ENCODE results near the gene DSG1. TPM values are rescaled to one million over a fixed set of nuclear protein-coding genes. Genes with fewer than 3 reads are reported as not detected.

DSG1 gene
- total RNA-seq, result not detected

DNA sequence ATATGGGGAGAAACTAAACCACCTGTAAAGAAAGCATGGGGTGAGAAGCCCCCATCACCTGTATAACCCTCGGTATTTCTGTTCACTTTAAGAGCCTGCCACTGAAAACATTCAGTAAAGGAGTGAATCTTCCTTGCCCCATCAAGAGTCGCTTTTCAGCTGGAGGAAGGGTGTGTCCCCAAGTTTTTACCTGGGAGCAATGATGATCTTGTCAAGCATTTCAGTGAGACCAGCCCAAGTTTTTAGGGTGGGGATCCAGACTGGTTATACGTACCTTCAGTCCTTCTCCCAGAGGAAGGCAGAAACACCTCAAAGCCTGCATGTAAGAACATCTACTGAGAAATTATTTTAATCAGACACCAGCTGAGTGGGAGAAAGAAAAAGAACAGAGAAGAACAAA, at the start of gene DSG1:
Gene DSG1 (plus strand): TSS at position 301 of the 400 bp plus-strand sequence. CDS start 141 bp downstream, outside the sequence.
- H3K27ac ChIP-seq, result no peak within 1 kb of the TSS
- 80 to 94% methylated on average over 3 of the region's 3 CpGs for WGBS, 2 donors
- no peaks in the 10 kb centered on the region for H3K4me1 ChIP-seq
- H3K9me3 ChIP-seq, result no peaks in the 10 kb centered on the region
- H3K27me3 ChIP-seq, result no peaks in the 10 kb centered on the region
- no peaks in the 10 kb centered on the region for H3K36me3 ChIP-seq
- no peak for DNase-seq
- TF ChIP-seq POLR2AphosphoS5 (IDR thresholded peaks at IDR 0.05) (no peak), POLR2A (IDR thresholded peaks at IDR 0.05) (no peak), CTCF (IDR thresholded peaks at IDR 0.05) (no peak), EP300 (IDR thresholded peaks at IDR 0.05) (no peak)
- ATAC-seq (ENCODE audit: low FRiP score in 2 of 2), result no peak
- H3K4me3 ChIP-seq, result no peak within 1 kb of the TSS

- TF ChIP-seq EP300 (IDR thresholded peaks at IDR 0.05) (no peak), POLR2A (IDR thresholded peaks at IDR 0.05) (no peak), CTCF (IDR thresholded peaks at IDR 0.05) (no peak), POLR2AphosphoS5 (IDR thresholded peaks at IDR 0.05) (no peak)
- Histone ChIP-seq H3K9me3 (no peaks in the 10 kb centered on the region), H3K27ac (no peak overlapping the region), H3K36me3 (no peaks in the 10 kb centered on the region), H3K4me1 (no peaks in the 10 kb centered on the region), H3K4me3 (no peak overlapping the region), H3K27me3 (no peaks in the 10 kb centered on the region)
- no peak for DNase-seq
- 13 to 25% methylated on average over 1 of the region's 1 CpG for WGBS, 2 donors
- no peak for ATAC-seq (ENCODE audit: low FRiP score in 2 of 2)
Observed at GRCh38 chr18:31268985-31269406, 49.0 kb upstream of the DSG1 start.

DNA sequence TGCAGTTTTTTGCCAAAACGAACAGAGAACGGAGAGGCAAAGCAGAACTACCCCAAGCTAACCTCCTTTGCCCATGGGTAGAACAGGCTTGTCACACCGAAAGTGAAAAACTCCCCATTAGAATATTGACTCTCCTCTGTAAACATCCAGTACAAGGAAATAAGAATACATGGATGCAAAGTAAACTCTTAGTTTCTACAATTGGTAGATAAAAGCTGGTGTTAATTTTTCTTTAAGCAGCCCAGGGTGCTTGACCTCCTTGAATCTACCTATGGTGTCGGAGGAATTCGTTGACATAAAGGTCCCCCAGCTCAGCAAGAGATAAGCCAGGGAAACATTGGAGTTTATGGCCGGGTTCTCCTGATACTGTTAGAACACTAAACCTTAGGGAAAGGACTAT, 48.4 kb upstream of the DSG1 start:
- WGBS, 2 donors, result 62 to 65% methylated on average over 6 of the region's 6 CpGs

DNA sequence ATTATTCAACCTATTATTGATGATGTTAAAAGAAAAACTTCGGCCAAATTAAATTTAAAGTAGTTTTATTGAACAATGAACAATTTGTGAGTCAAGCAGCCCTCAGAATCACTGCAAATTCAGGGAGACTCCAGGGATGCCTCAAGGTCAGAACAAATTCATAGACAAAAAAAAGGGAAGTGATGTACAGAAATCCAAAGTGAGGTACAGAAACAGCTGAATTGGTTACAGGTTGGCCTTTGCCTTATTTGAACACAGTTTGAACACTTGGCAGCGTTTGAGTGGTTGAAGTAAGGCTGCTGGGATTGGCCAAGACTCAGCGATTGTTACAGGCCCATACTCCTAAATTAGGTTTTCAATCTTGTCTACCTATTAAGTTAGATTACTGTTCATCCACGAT, 47.4 kb upstream of the DSG1 start:
- WGBS, 2 donors, result 92 to 95% methylated on average over 4 of the region's 4 CpGs
- TF ChIP-seq EP300 (IDR thresholded peaks at IDR 0.05) (no peak), CTCF (IDR thresholded peaks at IDR 0.05) (no peak), POLR2A (IDR thresholded peaks at IDR 0.05) (no peak), POLR2AphosphoS5 (IDR thresholded peaks at IDR 0.05) (no peak)
- Histone ChIP-seq H3K36me3 (no peaks in the 10 kb centered on the region), H3K27ac (no peak overlapping the region), H3K4me1 (peaks cover 0 to 3% (median under 1%) of the 10 kb centered on the region in 4 donors), H3K9me3 (no peaks in the 10 kb centered on the region), H3K27me3 (no peaks in the 10 kb centered on the region), H3K4me3 (no peak overlapping the region)
- DNase-seq (no peak), ATAC-seq (ENCODE audit: low FRiP score in 2 of 2) (no peak)

More for the DNA sequence above, 48.4 kb upstream of the DSG1 start:
- no peak overlapping the region for H3K4me3 ChIP-seq
- ATAC-seq (ENCODE audit: low FRiP score in 2 of 2) (no peak), DNase-seq (no peak)
- H3K27me3 ChIP-seq, result no peaks in the 10 kb centered on the region
- H3K9me3 ChIP-seq, result no peaks in the 10 kb centered on the region
- H3K27ac ChIP-seq, result no peak overlapping the region
- TF ChIP-seq EP300 (IDR thresholded peaks at IDR 0.05) (no peak), CTCF (IDR thresholded peaks at IDR 0.05) (no peak), POLR2AphosphoS5 (IDR thresholded peaks at IDR 0.05) (no peak), POLR2A (IDR thresholded peaks at IDR 0.05) (no peak)
- no peaks in the 10 kb centered on the region for H3K4me1 ChIP-seq
- no peaks in the 10 kb centered on the region for H3K36me3 ChIP-seq

DNA sequence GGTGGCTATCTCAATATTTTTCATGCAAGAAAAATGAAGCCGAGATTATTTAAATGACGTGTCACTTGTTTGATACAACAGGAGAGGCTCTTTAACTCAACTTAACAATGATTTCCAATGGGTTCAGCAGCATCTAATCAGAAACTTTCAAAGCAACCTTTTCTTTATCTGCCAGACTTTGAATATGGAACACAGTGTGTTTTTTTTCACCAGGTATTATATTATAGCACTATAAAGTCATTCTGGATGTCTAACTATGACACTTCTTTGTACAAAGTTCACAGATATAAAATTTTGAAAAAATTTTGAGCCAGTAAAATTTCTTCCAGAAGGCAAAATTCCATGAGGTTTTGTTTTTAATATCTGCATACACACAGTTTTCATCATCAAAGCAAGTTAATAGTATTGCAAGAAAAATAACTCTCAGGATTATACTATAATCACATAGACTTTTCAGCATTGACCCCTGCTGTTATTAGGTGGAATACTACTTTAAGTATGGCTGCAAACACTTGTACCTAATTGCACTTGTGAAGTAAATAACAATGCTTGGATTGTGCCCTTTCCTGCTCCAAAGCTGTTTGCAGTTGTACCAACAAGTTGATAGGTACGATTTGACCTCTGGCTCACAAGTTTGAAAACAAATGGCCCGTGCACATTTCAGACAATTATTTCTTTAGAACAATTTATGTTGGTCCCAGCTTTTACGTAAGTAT, 44.0 kb upstream of the DSG1 start:
- no peaks in the 10 kb centered on the region for H3K9me3 ChIP-seq
- TF ChIP-seq CTCF (IDR thresholded peaks at IDR 0.05) (no peak), EP300 (IDR thresholded peaks at IDR 0.05) (no peak), POLR2AphosphoS5 (IDR thresholded peaks at IDR 0.05) (no peak), POLR2A (IDR thresholded peaks at IDR 0.05) (no peak)
- no peak overlapping the region for H3K4me3 ChIP-seq
- ATAC-seq (ENCODE audit: low FRiP score in 2 of 2) (no peak), DNase-seq (no peak)
- no peaks in the 10 kb centered on the region for H3K36me3 ChIP-seq
- H3K27ac ChIP-seq, result no peak overlapping the region
- peaks cover 0 to 4% (median 1%) of the 10 kb centered on the region in 4 donors for H3K4me1 ChIP-seq
- H3K27me3 ChIP-seq, result no peaks in the 10 kb centered on the region
- 53 to 67% methylated on average over 5 of the region's 5 CpGs for WGBS, 2 donors

Measured in upper lobe of left lung (tissue), 6 donors.